ENCODE results near the gene STAM2.
"Not testable (repeated sequence)": the region's sequence is repeated elsewhere in the genome, so short reads cannot be mapped to it uniquely, and the experiment has no call there.

STAM2 gene

DNA sequence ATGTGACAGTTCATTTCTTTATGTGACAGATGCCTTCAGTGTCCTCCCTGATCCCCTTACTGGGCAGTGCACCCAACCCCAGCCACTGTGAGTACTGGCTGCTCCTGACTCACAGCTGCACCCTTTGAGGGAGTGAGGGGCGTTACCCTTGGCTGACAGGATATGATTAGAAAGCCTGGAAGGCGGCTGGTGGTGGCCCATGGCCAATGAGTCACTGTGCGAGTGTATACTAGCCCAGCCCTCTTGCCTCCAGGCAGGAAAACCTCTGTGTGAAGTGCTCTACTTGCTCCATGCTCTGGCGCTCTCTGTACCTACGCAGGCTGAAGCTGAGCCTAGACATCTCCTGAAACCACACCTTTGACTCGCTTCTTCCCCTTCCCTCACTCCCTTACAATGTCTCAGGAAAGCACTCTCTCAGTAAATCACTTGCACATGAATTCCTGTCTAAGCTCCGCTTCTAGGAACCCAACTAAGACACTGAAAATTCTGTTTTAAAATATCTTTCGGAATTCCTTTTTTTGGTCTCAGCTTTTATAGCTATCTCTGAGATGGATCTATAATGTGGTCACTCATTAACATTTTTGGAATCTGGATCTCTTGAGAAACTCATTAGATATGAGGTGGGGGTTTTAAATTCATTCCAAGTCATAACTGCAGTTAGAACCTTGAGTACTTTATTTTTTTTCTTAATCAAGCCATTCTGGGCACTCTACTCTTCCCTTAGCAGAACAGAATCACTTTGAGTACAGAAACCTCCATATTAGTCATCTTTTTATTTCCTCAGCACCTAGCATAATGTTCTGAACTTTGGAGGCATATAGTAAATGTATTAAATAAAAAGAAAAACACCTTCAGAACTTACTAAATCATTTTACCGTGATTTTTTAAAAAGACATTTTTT is 25.3 kb upstream of the STAM2 start:
- no peak for DNase-seq (ENCODE audit: insufficient read length, low spot score)
- FAIRE-seq: no peak
- no peak for TF ChIP-seq CTCF (IDR thresholded peaks at IDR 0.05; ENCODE audit: insufficient read depth, missing control alignments)

DNA sequence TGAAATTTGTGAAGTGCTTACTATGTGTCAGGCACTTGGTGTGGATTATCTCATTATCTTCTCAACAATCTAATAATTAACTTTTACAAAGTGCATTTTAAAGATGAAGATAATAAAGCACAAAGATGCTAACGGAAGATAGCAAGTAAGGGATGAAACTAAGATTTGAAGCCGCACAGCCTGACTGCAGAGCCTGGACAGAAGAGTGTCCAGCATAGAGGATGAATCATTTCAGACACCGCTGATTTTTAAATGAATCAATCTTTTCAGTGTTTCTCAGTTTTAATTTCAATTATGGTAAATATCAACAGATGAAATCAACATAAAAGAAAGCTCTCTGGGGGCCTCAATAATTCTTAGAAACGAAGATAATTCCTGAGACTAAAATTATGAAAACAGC is 24.5 kb upstream of the STAM2 start:
- no peak for TF ChIP-seq CTCF (IDR thresholded peaks at IDR 0.05; ENCODE audit: insufficient read depth, missing control alignments)
- no peak for DNase-seq (ENCODE audit: insufficient read length, low spot score)
- no peak for FAIRE-seq

DNA sequence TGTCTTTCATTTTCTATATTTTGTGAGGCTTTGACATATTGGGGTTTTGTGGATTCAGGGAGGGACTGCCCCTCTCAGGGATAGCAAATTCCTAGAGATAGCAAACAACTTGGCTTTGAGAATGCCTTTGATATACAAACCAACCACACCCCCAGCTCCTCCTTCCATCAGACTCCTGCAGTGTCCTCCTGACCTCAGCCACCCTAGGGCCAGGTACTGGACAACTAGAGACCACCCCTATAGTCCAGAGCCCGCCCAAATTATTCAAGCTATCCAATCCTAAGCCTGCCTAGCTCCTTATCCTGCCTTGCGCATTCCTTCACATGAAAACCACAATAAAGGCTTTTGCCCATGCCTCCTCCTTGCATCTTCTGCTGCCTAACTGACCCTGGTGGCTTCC is 22.9 kb upstream of the STAM2 start:
- TF ChIP-seq CTCF (IDR thresholded peaks at IDR 0.05; ENCODE audit: insufficient read depth, missing control alignments): no peak
- no peak for DNase-seq (ENCODE audit: insufficient read length, low spot score)
- FAIRE-seq: no peak

DNA sequence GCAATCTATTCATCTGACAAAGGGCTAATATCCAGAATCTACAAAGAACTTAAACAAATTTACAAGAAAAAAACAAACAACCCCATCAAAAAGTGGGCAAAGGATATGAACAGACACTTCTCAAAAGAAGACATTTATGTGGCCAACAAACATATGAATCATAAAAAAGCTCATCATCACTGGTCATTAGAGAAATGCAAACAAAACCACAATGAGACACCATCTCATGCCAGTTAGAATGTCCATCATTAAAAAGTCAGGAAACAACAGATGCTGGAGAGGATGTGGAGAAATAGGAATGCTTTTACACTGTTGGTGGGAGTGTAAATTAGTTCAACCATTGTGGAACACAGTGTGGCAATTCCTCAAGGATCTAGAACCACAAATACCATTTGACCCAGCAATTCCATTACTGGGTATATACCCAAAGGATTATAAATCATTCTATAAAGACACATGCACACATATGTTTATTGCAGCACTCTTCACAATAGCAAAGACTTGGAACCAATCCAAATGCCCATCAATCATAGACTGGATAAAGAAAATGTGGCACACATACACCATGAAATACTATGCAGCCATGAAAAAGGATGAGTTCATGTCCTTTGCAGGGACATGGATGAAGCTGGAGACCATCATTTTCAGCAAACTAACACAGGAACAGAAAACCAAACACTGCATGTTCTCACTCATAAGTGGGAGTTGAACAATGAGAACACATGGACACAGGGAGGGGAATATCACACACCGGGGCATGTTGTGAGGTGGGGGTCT is 22.1 kb upstream of the STAM2 start:
- DNase-seq (ENCODE audit: insufficient read length, low spot score); FAIRE-seq: not testable (repeated sequence)

- FAIRE-seq: peak; percentile 25
- TF ChIP-seq CTCF (IDR thresholded peaks at IDR 0.05; ENCODE audit: insufficient read depth, missing control alignments): peak; percentile 98
Measured at GRCh38 chr2:152189622-152190495, 14.3 kb upstream of the STAM2 start.

GRCh38 chr2:152186808-152187207 is 11.2 kb upstream of the STAM2 start:
- DNase-seq (ENCODE audit: insufficient read length, low spot score); FAIRE-seq: not testable (repeated sequence)

More at GRCh38 chr2:152189622-152190495, 14.3 kb upstream of the STAM2 start:
- peak; percentile 24 for DNase-seq (ENCODE audit: insufficient read length, low spot score)

- no peak for FAIRE-seq
- TF ChIP-seq CTCF (IDR thresholded peaks at IDR 0.05; ENCODE audit: insufficient read depth, missing control alignments): no peak
Measured at GRCh38 chr2:152186262-152186661, 10.7 kb upstream of the STAM2 start.

More at GRCh38 chr2:152186262-152186661, 10.7 kb upstream of the STAM2 start:
- no peak for DNase-seq (ENCODE audit: insufficient read length, low spot score)

Data from D721Med (cell line).